GM19035 (cell line): Measurements from ENCODE around the gene STK4.
"Not testable (repeated sequence)": the region's sequence is repeated elsewhere in the genome, so short reads cannot be mapped to it uniquely, and the experiment has no call there.

Experiments
- ATAC-seq: cut with Tn5 transposase; IDR thresholded peaks from one replicate; pipeline ENCODE4 v1.9.1; 2021; ENCODE audit not compliant: unreplicated experiment

The STK4 gene

DNA sequence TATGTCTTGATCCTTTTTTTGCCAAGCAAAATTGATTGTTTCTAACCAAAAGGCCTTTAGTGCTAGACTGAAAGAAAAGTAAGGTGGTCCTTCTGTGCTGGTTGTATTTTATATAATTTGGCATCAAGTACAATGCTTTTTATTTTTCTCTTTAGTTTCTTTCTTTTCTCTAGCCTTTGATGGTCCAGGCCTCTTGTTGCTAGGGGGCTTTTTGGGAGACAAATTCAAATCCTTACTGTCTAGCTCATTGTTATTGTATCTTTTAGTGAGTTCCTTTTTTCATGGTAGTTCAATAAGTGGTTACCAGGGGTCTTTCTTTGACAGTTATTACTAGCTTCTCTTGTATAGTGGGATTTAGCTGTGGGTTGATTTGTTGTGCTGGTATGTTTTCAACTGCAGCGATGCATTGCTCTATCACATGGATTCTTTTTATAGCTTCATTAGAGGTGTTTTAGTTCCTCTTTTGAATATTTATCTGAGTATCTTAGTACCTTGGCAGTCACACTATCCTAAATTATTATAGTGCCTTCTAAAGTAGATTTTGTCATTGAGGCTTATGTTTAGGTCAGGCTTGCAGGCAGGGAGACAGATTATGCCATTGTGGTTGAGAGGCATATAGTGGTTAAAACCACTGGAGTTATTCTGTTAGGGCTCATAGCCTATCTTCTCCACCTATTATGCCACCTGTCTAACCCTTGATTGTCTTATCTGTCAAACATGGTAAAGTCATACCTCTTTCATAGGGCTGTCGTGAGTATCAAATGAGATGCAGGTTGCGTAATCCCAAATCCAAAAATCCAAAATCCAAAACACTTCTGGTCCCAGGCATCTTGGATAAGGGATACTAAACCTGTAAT lies 85.1 kb downstream of the STK4 start:
- no peak for ATAC-seq

DNA sequence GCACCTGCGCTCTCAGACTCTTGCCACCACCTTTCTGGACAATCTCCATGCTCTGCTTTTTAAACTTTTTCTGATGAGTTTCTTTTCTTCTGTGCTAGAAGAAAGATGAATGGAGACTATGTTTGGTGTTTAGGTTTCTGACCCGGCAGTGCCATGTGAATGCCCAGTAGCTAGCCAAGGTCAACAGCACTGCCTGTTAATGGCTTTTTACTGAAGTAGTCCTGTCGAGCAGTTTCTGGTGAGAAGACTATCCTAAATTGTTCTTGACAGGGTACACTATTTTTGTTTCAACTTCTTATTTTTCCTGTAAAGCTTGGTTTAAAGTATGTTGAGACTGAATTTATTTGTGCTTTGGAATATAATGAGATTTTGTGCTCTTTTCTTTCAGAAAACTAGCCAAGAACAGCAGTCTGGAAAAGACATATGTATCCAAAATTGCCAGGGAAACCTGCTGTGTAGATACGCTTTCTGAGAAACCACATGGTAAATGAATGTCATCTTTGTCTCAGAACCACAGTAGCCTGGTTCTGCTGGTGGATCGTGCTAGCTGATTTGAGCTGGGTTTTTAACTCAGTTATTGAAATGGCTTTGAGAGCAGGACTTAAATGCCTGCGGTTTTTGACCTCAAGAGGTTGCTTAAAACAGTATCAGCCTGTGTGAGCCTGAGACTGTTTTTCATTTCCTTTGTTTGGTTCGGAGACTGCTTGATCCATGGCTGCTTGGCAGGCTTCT lies 86.6 kb downstream of the STK4 start:
- no peak for ATAC-seq

DNA sequence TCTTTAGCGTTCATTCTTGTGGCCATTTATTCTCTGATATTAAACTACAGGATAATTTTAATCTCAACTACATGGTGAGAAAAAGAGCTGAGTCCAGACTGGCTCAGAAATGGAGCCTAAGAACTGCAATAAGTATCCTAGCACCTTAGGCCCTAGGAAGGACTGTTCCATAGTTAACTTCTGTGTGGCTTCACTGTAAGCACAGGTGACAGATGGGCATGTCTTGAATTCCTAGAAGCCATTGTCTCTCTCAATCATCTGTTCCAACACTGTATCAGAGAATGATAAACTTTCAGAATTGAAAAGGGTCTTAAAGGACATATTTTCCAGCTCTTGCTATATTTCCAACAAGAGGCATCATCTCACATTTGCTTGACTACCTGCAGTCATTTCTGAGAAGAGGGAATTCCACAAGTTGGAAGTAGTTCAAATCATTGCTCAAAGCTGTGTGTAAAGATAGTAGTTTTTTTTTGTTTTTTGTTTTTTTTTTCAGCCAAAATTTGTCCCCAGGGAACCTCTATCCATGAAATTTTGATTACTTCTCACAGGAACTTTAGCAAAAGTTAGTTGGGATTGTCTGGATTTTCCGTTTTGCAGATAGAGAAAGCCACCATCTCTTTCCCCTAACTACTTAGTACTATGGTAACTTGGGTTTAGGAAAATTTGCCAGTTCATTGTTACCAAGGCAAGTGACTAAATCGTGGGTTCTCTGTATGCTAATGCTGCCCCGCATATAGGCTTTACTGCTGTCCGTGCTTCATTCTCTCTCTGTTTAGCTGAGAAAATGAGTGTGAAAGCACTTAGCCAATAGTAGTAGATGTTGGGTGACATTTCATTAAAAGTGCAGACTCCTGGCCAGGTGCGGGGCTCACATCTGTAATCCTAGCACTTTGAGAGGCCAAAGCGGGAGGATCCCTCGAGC lies 87.4 kb downstream of the STK4 start:
- no peak for ATAC-seq

DNA sequence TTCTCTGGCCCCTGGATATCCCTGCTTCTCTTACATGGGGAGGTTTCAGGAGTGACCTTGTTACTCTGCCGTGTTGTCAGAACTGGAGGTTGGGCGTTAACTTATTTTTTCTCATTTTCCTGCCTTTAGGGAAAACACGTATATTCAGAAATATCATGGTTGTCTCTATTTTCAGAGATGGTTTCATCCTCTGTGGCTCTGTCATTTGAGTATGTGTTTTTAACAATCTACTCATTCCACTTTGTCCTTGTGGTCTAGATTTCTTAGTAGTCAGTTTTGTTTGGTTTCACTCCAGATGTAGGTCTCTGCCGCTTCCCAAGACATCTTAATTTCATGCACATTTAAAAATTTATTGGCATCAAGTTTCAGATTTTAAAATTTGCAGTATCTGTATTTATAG lies 88.7 kb downstream of the STK4 start:
- ATAC-seq = no peak

DNA sequence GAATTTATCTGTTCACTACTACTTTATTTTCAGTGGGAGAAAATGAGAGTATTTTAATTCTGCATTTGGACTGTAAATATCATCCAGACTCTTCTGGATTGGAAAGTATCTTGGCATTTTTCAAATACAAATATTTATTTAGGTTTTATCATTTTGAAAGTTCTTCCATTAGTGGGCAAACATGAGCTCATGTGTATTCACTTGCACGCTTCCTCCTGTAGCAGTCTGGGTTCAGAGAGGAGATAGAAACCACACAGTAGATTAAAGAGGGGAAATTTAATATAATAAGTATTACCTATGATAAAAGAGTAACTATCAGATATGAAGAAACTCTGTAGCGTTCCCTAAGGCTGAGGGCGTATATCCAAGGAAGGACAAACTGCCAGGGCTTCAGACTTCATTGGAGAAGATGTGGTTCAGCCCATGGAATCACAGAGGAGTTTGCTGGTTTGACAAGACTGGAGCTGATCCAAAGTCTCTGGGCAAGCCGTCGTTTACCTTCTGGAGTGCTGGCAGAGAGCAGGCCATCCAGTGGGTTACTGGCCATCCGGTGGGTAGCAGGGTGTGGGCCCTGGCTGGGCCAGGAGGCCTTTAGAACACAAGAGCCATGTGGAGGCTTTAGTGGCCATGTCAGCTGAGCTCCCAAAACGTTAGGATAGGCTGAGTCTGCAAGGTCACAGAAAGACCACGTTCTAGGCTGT lies 90.3 kb downstream of the STK4 start:
- ATAC-seq = no peak

DNA sequence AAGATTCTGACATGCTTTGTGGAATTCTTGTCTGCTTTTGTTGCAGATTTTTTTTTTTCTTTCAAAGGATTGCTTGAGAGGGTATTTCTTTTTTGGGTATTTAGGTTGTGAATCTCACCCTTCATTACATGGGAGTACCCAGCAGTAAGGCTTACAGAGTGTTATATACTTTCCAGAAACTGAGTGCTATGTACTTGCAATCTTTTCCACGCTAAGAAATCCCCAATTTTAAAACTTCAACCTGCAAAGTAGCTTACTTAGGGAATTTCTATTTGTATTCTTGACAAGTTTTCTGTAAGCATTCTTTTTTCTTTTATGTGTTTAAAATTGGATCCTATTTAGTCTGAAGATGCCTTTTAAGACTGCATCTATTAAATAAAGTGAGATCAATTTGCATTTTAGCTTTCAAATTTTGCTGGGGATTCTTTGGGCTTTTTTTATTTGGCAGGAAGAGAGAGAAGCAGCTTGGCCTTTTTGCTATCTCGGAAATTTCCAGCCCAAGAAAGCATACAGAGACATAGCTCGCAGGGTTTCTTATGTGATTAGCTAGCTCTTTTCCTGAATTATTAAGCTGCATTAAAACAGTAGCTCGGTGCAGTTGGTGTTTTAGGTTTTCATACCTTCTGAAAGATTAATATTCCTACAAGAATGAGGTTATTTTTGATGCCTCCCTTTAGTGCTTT lies 92.0 kb downstream of the STK4 start:
- ATAC-seq = no peak

DNA sequence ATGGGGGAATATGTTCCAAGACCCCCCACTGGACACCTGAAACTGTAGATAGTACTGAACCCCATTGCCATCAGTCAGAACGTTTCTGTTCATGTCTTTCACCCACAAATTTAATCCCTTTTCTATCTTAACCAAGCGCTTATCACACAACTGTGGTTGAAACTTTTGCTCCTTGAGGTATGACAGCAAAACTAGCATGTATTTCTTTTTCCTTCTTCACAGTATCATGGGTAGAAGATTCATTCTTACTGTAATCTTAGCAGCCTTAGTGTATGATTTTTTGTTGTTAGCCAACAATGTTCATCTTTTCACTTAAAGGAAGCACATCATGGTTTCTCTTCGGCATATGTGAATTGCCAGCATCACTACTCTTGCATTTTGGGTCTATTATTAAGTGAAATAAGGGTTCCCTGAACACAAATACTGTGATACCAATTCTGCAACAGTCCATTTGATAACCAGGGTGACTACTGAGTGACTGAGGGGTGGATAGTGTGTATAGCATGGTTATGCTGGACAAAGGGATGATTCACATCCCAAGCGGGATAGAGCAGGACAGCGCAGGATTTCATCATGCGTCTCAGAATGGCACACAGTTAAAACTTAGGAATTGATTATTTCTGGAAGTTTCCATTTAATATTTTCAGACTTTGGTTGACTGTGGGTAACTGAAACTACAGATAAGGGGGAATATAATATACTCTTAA lies 92.9 kb downstream of the STK4 start:
- ATAC-seq = no peak

DNA sequence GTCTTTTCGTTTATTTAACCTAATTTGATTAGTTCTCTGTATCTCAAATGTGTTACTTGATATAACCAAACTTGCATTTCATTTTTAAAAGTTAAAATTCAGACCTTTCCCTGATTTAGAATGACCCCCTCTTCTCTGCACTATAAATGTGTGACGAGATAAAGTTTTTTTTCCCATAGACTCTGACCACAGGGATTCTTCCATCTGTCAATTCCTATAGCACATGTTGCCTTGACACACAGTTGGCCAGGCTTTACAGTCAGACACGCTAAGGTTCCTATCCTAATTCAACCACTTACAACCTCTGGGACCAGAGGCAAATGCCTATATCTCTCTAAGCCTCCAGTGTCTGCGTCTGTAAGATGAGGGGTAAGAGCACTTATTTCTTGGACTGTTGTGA lies 94.0 kb downstream of the STK4 start:
- ATAC-seq = no peak

DNA sequence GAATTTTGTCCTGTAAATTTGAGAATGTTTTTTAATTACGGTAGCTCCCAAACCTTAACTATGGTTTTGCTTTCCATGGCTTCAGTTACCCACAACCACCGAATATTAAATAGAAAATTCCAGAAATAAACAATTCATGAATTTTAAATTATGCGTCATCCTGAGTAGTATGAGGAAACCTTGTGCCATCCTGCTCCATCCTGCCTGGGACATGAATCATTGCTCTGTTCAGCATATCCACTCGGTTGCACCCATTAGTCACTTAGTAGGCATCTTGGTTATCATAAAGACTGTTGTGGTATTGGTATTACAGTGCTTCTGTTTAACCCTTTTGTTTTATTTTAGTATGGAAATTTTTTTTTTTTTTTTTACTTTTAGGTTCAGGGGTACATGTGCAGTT lies 94.9 kb downstream of the STK4 start:
- ATAC-seq = no peak

DNA sequence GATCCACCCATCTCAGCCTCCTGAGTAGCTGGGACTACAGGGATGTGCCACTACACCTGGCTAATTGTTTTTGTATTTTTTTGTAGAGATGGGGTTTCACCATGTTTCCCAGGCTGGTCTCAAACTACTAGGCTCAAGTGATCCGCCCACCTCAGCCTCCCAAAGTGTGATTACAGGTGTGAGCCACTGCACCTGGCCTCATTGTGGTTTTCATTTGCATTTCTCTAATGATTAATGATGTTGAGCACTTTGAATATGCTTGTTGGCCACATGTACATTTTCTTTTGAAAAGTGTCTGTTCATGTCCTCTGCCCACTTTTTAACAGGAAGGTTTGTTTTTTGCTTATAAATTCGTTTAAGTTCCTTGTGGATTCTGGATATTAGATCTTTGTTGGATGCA lies 96.8 kb downstream of the STK4 start:
- not testable (repeated sequence) for ATAC-seq

DNA sequence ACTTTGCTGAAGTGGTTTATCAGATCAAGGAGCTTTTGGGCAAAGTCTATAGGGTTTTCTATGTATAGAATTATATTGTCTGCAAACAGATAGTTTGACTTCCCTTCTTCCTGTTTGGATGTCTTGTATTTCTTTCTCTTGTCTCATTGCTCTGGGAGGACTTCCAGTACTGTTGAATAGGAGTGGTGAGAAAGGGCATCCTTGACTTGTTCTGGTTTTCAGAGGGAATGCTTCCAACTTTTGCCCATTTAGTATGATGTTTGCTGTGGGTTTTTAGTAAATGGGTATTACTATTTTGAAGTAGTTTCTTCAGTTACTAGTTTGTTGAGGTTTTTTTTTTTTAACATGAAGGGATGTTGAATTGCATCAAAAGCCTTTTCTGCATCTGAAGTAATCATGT lies 98.5 kb downstream of the STK4 start:
- no peak for ATAC-seq

DNA sequence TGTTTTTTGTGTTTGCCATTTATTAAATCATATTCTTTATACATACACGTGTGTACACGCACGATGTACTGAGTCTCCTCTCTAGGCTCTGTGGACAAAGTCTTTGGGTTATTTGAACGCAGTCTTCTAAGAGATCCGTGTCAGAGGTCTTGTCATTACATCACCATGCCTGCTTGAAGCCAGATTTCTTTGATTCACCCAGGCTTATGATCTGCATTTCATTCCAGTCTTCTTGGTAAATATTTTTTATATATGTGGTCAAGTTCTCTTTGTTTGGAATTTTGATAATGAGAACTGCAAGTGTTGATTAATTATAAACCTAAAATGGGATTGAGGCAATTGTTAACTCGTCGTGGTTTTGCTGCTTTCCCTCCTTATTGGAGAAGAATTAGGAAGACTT lies 100.1 kb downstream of the STK4 start:
- ATAC-seq = no peak

DNA sequence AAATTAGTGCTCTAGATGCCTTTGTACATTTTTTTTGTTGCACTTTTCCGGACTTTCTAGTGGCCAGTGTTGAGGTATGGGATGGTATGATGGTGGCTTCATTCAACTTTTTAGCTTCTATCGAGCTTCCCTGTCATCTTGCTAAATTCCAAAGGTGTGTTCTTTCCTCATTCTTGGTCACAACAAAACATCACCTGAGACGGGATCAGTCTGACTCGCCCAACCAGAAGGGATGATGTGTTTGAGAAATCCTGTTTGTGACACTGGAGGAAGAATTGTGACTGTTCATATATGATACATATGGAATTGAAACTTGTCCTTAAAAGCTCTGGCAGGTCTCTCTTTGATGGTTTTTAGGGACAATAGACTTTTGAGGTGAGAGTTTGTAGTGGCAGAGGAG lies 100.8 kb downstream of the STK4 start:
- no peak for ATAC-seq

DNA sequence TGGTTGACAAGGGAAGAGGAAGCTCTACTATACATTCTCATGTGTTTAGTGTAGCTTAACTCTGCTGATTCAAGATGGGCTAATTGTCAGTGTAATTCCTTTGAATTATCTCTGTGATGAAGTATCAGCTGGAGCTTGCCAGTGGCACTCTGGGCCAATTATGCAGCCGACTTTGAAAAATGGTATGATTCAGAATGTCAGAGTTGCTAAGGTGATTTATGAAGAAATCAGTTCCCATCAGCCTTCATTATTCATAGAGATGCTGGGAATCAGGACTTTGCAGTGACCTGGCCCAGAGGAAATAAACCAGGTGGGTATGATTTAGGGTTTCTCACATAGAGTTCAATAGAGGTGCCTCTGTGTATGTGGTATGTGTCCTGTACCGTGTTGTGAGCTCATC lies 101.2 kb downstream of the STK4 start:
- no peak for ATAC-seq

DNA sequence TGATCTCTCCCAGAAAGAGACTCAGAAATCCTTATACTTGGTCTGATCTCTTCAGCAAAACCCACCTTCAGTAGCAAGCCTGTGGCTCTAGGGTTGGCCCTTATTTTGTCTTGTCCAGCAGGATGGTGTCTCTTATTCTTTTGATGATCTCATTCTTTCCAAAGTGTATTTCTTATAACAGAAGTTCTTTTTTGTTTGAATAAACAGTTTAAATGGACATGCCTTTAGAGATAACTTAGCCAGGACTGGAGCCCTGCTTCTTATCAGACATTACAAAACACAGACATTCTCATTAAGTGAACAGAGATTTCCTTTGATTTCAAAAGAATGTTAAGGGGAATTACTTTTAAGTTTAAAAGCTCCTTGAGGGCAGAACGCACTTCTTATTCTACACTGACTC lies 102.9 kb downstream of the STK4 start:
- no peak for ATAC-seq

DNA sequence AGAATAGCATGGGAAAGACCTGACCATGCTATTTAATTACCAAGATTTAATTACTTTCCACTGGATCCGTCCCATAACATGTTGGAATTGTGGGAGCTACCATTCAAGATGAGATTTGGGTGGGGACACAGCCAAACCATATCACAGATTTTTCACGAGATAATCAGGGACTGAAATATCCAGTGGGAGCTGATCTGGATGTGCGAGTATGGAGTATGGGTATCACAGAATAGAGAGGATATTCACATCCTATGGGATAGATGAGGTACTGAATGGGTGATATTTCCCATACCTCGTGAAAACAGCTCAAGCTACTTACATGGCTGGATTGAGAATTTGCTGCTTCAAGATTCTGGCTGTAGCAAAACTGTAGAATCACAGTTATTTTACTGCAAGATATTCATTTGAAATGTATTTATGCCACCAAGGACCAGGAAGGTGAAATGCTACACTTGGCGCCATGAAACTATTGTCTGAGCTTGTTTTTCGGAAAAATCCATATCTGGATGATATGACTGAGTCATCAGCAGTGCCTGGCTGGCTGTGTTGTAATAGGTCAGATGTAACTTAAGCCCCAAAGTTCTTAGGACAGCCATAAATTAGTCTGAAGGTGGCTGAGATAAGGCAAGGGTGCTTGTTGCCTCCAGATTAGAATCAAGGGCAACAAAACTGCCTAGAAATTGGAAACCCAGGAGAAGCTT lies 104.8 kb downstream of the STK4 start:
- ATAC-seq = no peak

DNA sequence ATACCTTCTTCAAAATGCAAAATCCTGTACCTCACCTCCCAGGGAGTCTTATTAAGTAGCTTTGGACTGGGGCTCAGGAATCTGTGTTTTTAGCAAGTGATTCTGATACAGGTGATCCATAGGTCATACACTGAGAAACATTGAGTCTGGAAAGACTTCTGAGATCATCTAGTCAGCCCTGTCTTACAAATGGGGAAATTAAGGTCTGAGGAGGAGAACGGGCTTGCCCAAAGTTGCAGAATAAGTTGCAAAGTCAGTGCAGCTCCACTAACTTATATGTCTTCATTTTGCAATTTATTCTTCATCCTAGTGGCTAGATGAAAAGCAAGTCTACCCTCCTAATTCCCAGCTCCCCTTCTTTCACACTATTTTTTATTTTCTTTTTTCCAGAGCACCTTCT lies 105.8 kb downstream of the STK4 start:
- ATAC-seq = no peak

DNA sequence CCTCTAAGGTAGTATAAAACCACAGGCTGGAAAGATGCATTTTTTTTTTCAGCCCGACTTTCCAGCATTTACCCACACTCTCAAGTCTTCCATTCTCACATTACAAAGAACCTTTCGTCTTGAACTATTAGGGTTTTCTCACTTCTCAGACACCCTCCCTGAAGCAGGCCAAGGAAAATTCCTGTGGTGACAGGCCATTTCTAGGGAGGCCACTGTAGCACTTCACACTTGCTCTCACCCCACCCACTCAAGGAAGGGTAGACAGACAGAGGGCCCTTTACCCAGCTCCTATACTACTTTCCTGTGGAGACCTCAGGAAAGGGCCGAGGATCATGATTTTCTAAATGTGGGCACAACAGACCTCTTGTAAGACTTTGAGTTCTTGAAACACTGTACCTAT lies 106.9 kb downstream of the STK4 start:
- no peak for ATAC-seq

DNA sequence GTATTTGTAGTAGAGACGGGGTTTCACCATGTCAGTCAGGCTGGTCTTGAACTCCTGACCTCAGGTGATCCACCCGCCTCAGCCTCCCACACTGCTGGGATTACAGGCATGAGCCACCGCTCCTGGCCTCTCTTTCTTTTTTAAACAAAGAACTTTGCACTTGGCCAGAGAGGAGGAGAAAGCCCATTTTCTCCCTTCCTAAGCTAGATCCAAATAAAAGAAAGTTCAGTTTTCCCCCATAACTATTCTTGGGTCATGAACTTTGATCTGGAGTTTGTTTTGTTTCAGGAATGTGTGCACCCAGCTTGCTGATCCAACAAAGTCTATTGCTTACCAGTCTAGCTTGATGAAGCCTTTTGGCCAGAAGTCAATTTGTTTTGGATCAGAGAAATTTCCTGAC lies 111.2 kb downstream of the STK4 start:
- no peak for ATAC-seq
